ENCODE data around the gene CLSTN2.

CLSTN2 gene

GRCh38 chr3:140153736-140154135 lies 218.8 kb downstream of the CLSTN2 start:
- no peak overlapping the region for H3K27ac ChIP-seq
- no peaks in the 10 kb centered on the region for H3K36me3 ChIP-seq
- no peak for TF ChIP-seq CTCF (IDR thresholded peaks at IDR 0.05; ENCODE audit: low read depth, low read length)
- no peak for DNase-seq
- H3K27me3 ChIP-seq (ENCODE audit: insufficient read depth, low read depth, severe bottlenecking): no peaks in the 10 kb centered on the region
- no peaks in the 10 kb centered on the region for H3K9me3 ChIP-seq (ENCODE audit: severe bottlenecking)
- no peak overlapping the region for H3K4me3 ChIP-seq (ENCODE audit: low read depth, low read length)

GRCh38 chr3:140157161-140157560 lies 222.2 kb downstream of the CLSTN2 start:
- H3K4me3 ChIP-seq (ENCODE audit: low read depth, low read length): no peak overlapping the region
- H3K27me3 ChIP-seq (ENCODE audit: insufficient read depth, low read depth, severe bottlenecking): no peaks in the 10 kb centered on the region
- no peak for DNase-seq
- no peaks in the 10 kb centered on the region for H3K36me3 ChIP-seq
- H3K9me3 ChIP-seq (ENCODE audit: severe bottlenecking): no peaks in the 10 kb centered on the region
- TF ChIP-seq CTCF (IDR thresholded peaks at IDR 0.05; ENCODE audit: low read depth, low read length): no peak
- no peak overlapping the region for H3K27ac ChIP-seq

GRCh38 chr3:140159646-140160045 lies 224.7 kb downstream of the CLSTN2 start:
- Histone ChIP-seq H3K9me3 (ENCODE audit: severe bottlenecking) (no peaks in the 10 kb centered on the region), H3K36me3 (no peaks in the 10 kb centered on the region), H3K27me3 (ENCODE audit: insufficient read depth, low read depth, severe bottlenecking) (no peaks in the 10 kb centered on the region), H3K27ac (no peak overlapping the region), H3K4me3 (ENCODE audit: low read depth, low read length) (no peak overlapping the region)
- no peak for DNase-seq
- no peak for TF ChIP-seq CTCF (IDR thresholded peaks at IDR 0.05; ENCODE audit: low read depth, low read length)

- no peak for DNase-seq
- H3K36me3 ChIP-seq: no peaks in the 10 kb centered on the region
- no peak overlapping the region for H3K27ac ChIP-seq
- H3K4me3 ChIP-seq (ENCODE audit: low read depth, low read length): no peak overlapping the region
- no peaks in the 10 kb centered on the region for H3K27me3 ChIP-seq (ENCODE audit: insufficient read depth, low read depth, severe bottlenecking)
- H3K9me3 ChIP-seq (ENCODE audit: severe bottlenecking): no peaks in the 10 kb centered on the region
- no peak for TF ChIP-seq CTCF (IDR thresholded peaks at IDR 0.05; ENCODE audit: low read depth, low read length)
These were observed 225.6 kb downstream of the CLSTN2 start for GRCh38 chr3:140160553-140160952.

DNA sequence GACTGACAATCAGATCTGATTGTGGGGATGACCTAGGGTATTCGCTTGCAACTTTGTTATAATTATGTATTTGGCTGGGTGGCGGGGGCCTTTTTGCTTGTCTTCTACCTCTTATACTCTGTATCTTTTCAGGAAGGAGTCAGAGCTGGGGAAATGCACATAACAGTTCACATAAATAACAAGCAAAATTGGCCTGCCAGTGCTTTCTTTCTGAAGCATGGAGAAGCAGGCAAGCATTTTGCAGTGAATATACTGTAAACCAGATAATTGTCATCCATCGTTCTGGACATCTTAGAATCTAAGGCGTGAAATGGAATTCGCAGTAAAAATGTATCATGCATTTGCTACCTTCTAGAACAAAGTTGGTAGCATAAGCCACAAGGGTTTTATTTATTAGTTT lies 227.6 kb downstream of the CLSTN2 start:
- no peak overlapping the region for H3K27ac ChIP-seq
- no peak for DNase-seq
- H3K36me3 ChIP-seq: no peaks in the 10 kb centered on the region
- no peaks in the 10 kb centered on the region for H3K9me3 ChIP-seq (ENCODE audit: severe bottlenecking)
- H3K27me3 ChIP-seq (ENCODE audit: insufficient read depth, low read depth, severe bottlenecking): no peaks in the 10 kb centered on the region
- no peak for TF ChIP-seq CTCF (IDR thresholded peaks at IDR 0.05; ENCODE audit: low read depth, low read length)
- H3K4me3 ChIP-seq (ENCODE audit: low read depth, low read length): no peak overlapping the region

DNA sequence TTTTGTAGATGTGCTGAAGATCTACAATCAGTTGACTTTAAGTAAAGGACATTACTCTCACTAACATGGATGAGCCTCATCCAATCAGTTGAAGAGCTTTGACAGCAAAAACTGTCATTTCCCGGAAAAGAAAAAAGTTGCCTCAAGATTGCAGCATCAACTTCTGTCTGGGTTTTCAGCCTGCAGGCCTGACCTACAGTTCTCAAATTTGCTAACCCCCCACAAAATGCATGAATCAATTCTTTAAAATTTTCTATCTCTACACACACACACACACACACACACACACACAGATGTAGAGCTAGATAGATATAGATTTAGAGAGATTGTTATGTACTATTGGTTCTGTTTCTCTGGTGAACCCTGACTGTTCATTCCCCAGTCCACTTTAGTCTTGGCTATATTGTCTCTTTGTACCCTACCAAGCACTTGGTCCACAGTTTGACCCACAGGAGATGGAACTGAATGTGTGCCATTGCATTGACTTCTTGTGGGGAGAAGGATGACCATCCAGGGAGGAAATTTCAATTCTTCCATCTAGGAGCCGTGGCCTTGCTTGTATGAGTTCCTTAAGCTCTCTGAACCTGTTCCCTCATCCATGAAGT lies 228.3 kb downstream of the CLSTN2 start:
- DNase-seq: no peak
- H3K27me3 ChIP-seq (ENCODE audit: insufficient read depth, low read depth, severe bottlenecking): no peaks in the 10 kb centered on the region
- no peak overlapping the region for H3K27ac ChIP-seq
- no peak for TF ChIP-seq CTCF (IDR thresholded peaks at IDR 0.05; ENCODE audit: low read depth, low read length)
- no peaks in the 10 kb centered on the region for H3K9me3 ChIP-seq (ENCODE audit: severe bottlenecking)
- H3K4me3 ChIP-seq (ENCODE audit: low read depth, low read length): no peak overlapping the region
- H3K36me3 ChIP-seq: no peaks in the 10 kb centered on the region

Measured in WERI-Rb-1 (cell line).